ENCODE data around the gene PPP1R7. TPM values are rescaled to one million over a fixed set of nuclear protein-coding genes. Genes with fewer than 3 reads are reported as not detected.

PPP1R7 gene
- total and polyA plus RNA-seq, 9 of the 15 experiments (the other 6 are each of a cell fraction or from before 2014, with no cell fraction given) = 37.5 to 75.0 (median 50.5) TPM

DNA sequence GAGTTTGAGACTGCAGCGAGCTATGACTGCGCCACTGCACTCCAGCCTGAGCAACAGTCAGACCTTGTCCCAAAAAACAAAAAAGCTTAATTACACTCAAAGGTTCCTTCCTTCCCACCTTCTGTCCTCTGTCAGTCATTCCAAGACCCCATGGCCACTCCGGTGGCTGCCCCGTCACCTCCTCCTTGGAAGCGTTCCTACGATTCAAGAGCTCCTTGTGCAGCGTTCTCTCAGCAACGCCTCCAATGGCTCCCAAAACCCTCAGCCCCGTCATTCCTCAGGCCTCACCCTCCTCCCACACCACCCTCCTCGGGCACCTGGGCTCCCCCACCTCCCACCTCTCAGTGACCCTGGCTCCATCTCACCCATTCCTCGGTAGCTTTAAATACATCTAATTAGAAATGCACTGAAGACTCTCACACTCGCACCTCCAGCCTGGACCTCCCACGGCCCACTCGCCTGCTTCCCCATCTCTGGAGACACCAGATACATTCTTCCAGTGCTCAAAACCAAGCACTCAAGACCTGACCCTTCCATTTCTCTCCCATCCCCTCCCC, 9.0 kb upstream of the PPP1R7 start (continued):
- TF ChIP-seq, protein P1, sequence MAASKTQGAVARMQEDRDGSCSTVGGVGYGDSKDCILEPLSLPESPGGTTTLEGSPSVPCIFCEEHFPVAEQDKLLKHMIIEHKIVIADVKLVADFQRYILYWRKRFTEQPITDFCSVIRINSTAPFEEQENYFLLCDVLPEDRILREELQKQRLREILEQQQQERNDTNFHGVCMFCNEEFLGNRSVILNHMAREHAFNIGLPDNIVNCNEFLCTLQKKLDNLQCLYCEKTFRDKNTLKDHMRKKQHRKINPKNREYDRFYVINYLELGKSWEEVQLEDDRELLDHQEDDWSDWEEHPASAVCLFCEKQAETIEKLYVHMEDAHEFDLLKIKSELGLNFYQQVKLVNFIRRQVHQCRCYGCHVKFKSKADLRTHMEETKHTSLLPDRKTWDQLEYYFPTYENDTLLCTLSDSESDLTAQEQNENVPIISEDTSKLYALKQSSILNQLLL (CRISPR knock-in tag; IDR thresholded peaks at IDR 0.05; ENCODE audit: borderline replicate concordance) = no peak
- TF ChIP-seq KAT8 (IDR thresholded peaks at IDR 0.05; ENCODE audit: low read depth) = no peak

DNA sequence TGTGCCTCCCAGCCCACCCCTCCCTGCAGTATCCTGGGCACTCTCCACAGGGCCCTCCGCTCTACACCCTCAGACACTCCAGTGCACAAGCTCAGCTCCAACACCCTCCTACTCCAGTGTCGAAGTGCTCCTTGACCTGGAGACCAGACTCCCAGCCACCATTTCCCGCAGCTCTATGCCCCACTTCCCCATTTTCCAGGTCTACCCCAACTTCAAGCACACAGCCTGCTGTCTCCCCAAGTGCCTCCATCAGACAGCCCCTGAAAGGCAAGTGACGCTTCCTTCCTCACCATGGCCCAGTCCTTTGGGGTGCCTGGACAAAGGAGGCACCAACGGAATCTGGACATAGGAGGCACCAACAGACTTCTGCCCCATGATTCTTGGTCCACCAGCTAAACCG, 8.2 kb upstream of the PPP1R7 start:
- 88% methylated on average over 5 of the region's 6 CpGs for WGBS (ENCODE audit: insufficient coverage, low coverage, missing lambda C conversion rate)
- no peak for DNase-seq (ENCODE audit: extremely low read depth in 1 of 4, low spot score in 3 of 4)
- peaks cover 0 to 3% of the 10 kb centered on the region in 2 experiments; a peak in 1 of 5 replicates for H3K4me1 ChIP-seq (replicated peaks in 1 of 2; ENCODE audit: control insufficient read depth in 2 of 2, insufficient read depth in 2 of 2, low read length in 2 of 2)
- H3K27me3 ChIP-seq (ENCODE audit: control insufficient read depth in 2 of 2, insufficient read depth in 2 of 2, low read length in 2 of 2) = no peaks in the 10 kb centered on the region
- no peaks in the 10 kb centered on the region for H3K9me1 ChIP-seq (ENCODE audit: control insufficient read depth, insufficient read depth, low read length)
- H3K4me3 ChIP-seq = no peak overlapping the region
- FAIRE-seq = no peak
- H3K9ac ChIP-seq (ENCODE audit: insufficient read depth in 1 of 2, low read depth in 2 of 2, low read length in 2 of 2) = no peak overlapping the region; a peak in 1 of 4 replicates
- TF ChIP-seq SPI1 (IDR thresholded peaks at IDR 0.05; ENCODE audit: borderline replicate concordance, low read depth, low read length) (peak; percentile 59; the same call in 1 of the 2 replicates), RBM25 (IDR thresholded peaks at IDR 0.05; ENCODE audit: low read depth, low read length, severe bottlenecking) (no peak), BRF1 (IDR thresholded peaks at IDR 0.05; ENCODE audit: borderline replicate concordance, extremely low read depth, insufficient read length) (no peak), SIN3A (IDR thresholded peaks at IDR 0.05; ENCODE audit: borderline replicate concordance in 2 of 2, control insufficient read depth in 1 of 2, low read depth in 2 of 2, low read length in 2 of 2) (no peak), TSC22D4 (tag; IDR thresholded peaks at IDR 0.05) (no peak)
- in situ Hi-C loops (cut with MboI) (no loop called here), intact Hi-C loops (cut with micrococcal nuclease) (no loop called here)
- BruUV-seq (replicated peaks) = no TSS peak
- POLR2A ChIA-PET = interaction anchor here (0.6 kb wide), 1 partner anchor 118 kb away, joined by 3 read pairs; no protein-coding TSS in a partner anchor
- no peak overlapping the region for H2AFZ ChIP-seq (ENCODE audit: low read depth, low read length)
- CTCF ChIA-PET (ENCODE audit: low intra/inter-chr PET ratio) = no interaction called here
- H3K4me2 ChIP-seq (ENCODE audit: insufficient read depth, low read length) = no peak overlapping the region
- no peaks in the 10 kb centered on the region for H3K9me3 ChIP-seq (replicated peaks; ENCODE audit: control insufficient read depth, insufficient read depth, low read depth, low read length)
- ATAC-seq = no peak
- H3K36me3 ChIP-seq (ENCODE audit: control insufficient read depth, insufficient read depth, low read length) = peaks cover 24% of the 10 kb centered on the region; the same call in 1 of the 3 replicates
- no peak overlapping the region for H3K27ac ChIP-seq (ENCODE audit: extremely low read depth, low read depth, low read length)
- H3K79me2 ChIP-seq (ENCODE audit: control insufficient read depth, insufficient read depth, low read length) = peaks cover 8% of the 10 kb centered on the region; the same call in 1 of the 3 replicates
- no peaks in the 10 kb centered on the region for H4K20me1 ChIP-seq (replicated peaks; ENCODE audit: control insufficient read depth, insufficient read depth, low read length)

All from K562 (cell line).